Body of pancreas (tissue), 4 donors: ENCODE data around the gene PATE2. TPM values are rescaled to one million over a fixed set of nuclear protein-coding genes. Genes with fewer than 3 reads are reported as not detected.

ENCODE experiments used
- ATAC-seq: fragments of 150-250 bp; one replicate; pipeline ENCODE4 v1.9.1; 2016
- DNase-seq, 4 donors: peaks; one replicate each; pipeline ENCODE4 v3.0.0-alpha.2; 2019
- H3K27ac ChIP-seq, 4 donors: fragments of 200-600 bp; sonication (generic); 1 replicate in 3 of 4; 2 replicates in 1 of 4; pipeline versions ENCODE4 v1.5.1 to v1.6.1; 2016 to 2019; ENCODE audit warnings: mild to moderate bottlenecking in 1 of 4, mixed read lengths in 1 of 4, moderate library complexity in 1 of 4
- H3K27me3 ChIP-seq, 2 donors: fragments of 200-600 bp; sonication (generic); one replicate each; pipeline ENCODE4 v1.6.0; 2016; ENCODE audit warnings: mild to moderate bottlenecking in 1 of 2
- H3K36me3 ChIP-seq, 2 donors: fragments of 200-600 bp; sonication (generic); replicated peaks in 1 of 2; 2 replicates each; pipeline ENCODE4 v1.5.1; 2016; ENCODE audit warnings: low read depth in 2 of 2; ENCODE audit not compliant: insufficient read depth in 1 of 2
- H3K4me1 ChIP-seq: fragments of 200-600 bp; sonication (generic); one replicate; pipeline ENCODE4 v1.6.0; 2016
- H3K4me3 ChIP-seq, 2 donors: fragments of 200-600 bp; sonication (generic); 1 replicate in 1 of 2; 2 replicates in 1 of 2; pipeline ENCODE4 v1.5.1; 2016 to 2019
- H3K9me3 ChIP-seq, 3 donors: fragments of 200-600 bp; sonication (generic); 1 replicate in 2 of 3; 2 replicates in 1 of 3; pipeline ENCODE4 v1.5.1; 2016
- CTCF ChIP-seq, 7 experiments: fragments of 450-650 bp in 4 of 7; fragments of 200-600 bp in 3 of 7; sonication (generic) in 3 of 7; IDR thresholded peaks; one replicate each; pipeline ENCODE4 v1.5.1; 2016 to 2019; ENCODE audit warnings: antibody characterized with exemption in 7 of 7
- POLR2A ChIP-seq, 3 donors: fragments of 450-650 bp; IDR thresholded peaks; one replicate each; pipeline ENCODE4 v1.6.1; 2016; ENCODE audit warnings: antibody characterized with exemption in 3 of 3, mild to moderate bottlenecking in 2 of 3
- WGBS, 2 donors: methylation state at CpG; one replicate each; pipeline ENCODE4 v1.1.5; 2017; 5-methylcytosine and 5-hydroxymethylcytosine counted together
- intact Hi-C: fragments of 100-400 bp; cut with DNase I; formaldehyde crosslinking; loops from one replicate; pipeline ENCODE4 v1.15.1; 2023
- total RNA-seq, 2 donors: library from RNA; depleted of rRNA; stranded (reverse); fragments of >200 nt; gene quantifications; one replicate each; pipeline ENCODE4 v1.1.0, GENCODE V29; 2016

Gene PATE2
- total RNA-seq = not detected

- no peak for TF ChIP-seq CTCF (IDR thresholded peaks at IDR 0.05)
- TF ChIP-seq POLR2A (IDR thresholded peaks at IDR 0.05) = no peak
These were observed at the start of gene PATE2 for GRCh38 chr11:125778728-125779127. PATE2 (minus strand) TSS chr11:125778828; CDS start chr11:125778773, 55 bp downstream.

GRCh38 chr11:125807909-125808308, 29.3 kb upstream of the PATE2 start:
- Histone ChIP-seq H3K27me3 (no peaks in the 10 kb centered on the region), H3K36me3 (no peaks in the 10 kb centered on the region)
- 91% methylated on average over 1 of the region's 1 CpG; no CpG with 5 or more reads in 1 of the 2 donors for WGBS, 2 donors

More at GRCh38 chr11:125778728-125779127, at the start of gene PATE2:
- no peak within 1 kb of the TSS for H3K4me3 ChIP-seq
- intact Hi-C loops = no loop called here
- no peaks in the 10 kb centered on the region for H3K36me3 ChIP-seq
- no peaks in the 10 kb centered on the region for H3K27me3 ChIP-seq
- H3K9me3 ChIP-seq = no peaks in the 10 kb centered on the region
- DNase-seq = no peak
- H3K4me1 ChIP-seq = no peaks in the 10 kb centered on the region
- no peak within 1 kb of the TSS for H3K27ac ChIP-seq
- ATAC-seq = no peak

GRCh38 chr11:125802387-125802786, 23.8 kb upstream of the PATE2 start:
- TF ChIP-seq POLR2A (IDR thresholded peaks at IDR 0.05) (no peak), CTCF (IDR thresholded peaks at IDR 0.05) (no peak)
- H3K4me1 ChIP-seq = no peaks in the 10 kb centered on the region
- H3K4me3 ChIP-seq = no peak overlapping the region
- ATAC-seq (no peak), DNase-seq (no peak)
- H3K9me3 ChIP-seq = peaks cover 0 to 7% (median 0%) of the 10 kb centered on the region in 3 donors
- H3K36me3 ChIP-seq = no peaks in the 10 kb centered on the region
- 0 to 77% methylated on average over 1 of the region's 1 CpG for WGBS, 2 donors
- H3K27me3 ChIP-seq = no peaks in the 10 kb centered on the region
- intact Hi-C loops = no loop called here
- H3K27ac ChIP-seq = no peak overlapping the region

More at GRCh38 chr11:125807909-125808308, 29.3 kb upstream of the PATE2 start:
- no peak overlapping the region for H3K4me3 ChIP-seq
- no peaks in the 10 kb centered on the region for H3K9me3 ChIP-seq
- ATAC-seq (no peak), DNase-seq (no peak)
- H3K4me1 ChIP-seq = no peaks in the 10 kb centered on the region
- no peak overlapping the region for H3K27ac ChIP-seq
- intact Hi-C loops = no loop called here
- TF ChIP-seq CTCF (IDR thresholded peaks at IDR 0.05) (no peak), POLR2A (IDR thresholded peaks at IDR 0.05) (no peak)

- intact Hi-C loops = no loop called here
- H3K36me3 ChIP-seq = no peaks in the 10 kb centered on the region
- no peaks in the 10 kb centered on the region for H3K27me3 ChIP-seq
- peaks cover 0 to 7% (median 0%) of the 10 kb centered on the region in 3 donors for H3K9me3 ChIP-seq
- H3K4me3 ChIP-seq = no peak overlapping the region
- ATAC-seq (no peak), DNase-seq (no peak)
- TF ChIP-seq POLR2A (IDR thresholded peaks at IDR 0.05) (no peak), CTCF (IDR thresholded peaks at IDR 0.05) (no peak)
- no peak overlapping the region for H3K27ac ChIP-seq
- WGBS, 2 donors = 14 to 44% methylated on average over 2 of the region's 2 CpGs
- no peaks in the 10 kb centered on the region for H3K4me1 ChIP-seq
These were observed 21.2 kb upstream of the PATE2 start for GRCh38 chr11:125799808-125800207.

- ATAC-seq (no peak), DNase-seq (no peak)
- TF ChIP-seq POLR2A (IDR thresholded peaks at IDR 0.05) (no peak), CTCF (IDR thresholded peaks at IDR 0.05) (no peak)
- intact Hi-C loops = no loop called here
- Histone ChIP-seq H3K27ac (no peak overlapping the region), H3K4me1 (no peaks in the 10 kb centered on the region), H3K27me3 (no peaks in the 10 kb centered on the region), H3K9me3 (peaks cover 0 to 7% (median 0%) of the 10 kb centered on the region in 3 donors), H3K4me3 (no peak overlapping the region), H3K36me3 (no peaks in the 10 kb centered on the region)
- WGBS, 2 donors = 30 to 34% methylated on average over 4 of the region's 4 CpGs
These were observed 19.0 kb upstream of the PATE2 start for GRCh38 chr11:125797641-125798040.
